Measurements from ENCODE around the gene SDK1.
A peak's percentile ranks its signal among the peaks of the same experiment; 100 is the strongest.

Gene SDK1

GRCh38 chr7:3300651-3301448, at the start of gene SDK1:
SDK1 (plus strand) TSS chr7:3301252; CDS start chr7:3301587, 335 bp downstream.
- Histone ChIP-seq H3K9ac (ENCODE audit: low read length) (peak within 1 kb of the TSS; percentile 65), H3K9me3 (ENCODE audit: control insufficient read depth, low read length) (no peaks in the 10 kb centered on the region), H3K36me3 (ENCODE audit: control insufficient read depth, insufficient read depth, low read length) (no peaks in the 10 kb centered on the region), H3K4me3 (ENCODE audit: low read length) (peak within 1 kb of the TSS; percentile 46), H3K4me1 (ENCODE audit: control insufficient read depth, insufficient read depth, low read length) (peaks cover 6% of the 10 kb centered on the region), H3K27me3 (ENCODE audit: control insufficient read depth, insufficient read depth, low read length) (peaks cover 15% of the 10 kb centered on the region)

- no peaks in the 10 kb centered on the region for H3K9me3 ChIP-seq (ENCODE audit: control insufficient read depth, low read length)
- no peak overlapping the region for H3K4me3 ChIP-seq (ENCODE audit: low read length)
- H3K27me3 ChIP-seq (ENCODE audit: control insufficient read depth, insufficient read depth, low read length): no peaks in the 10 kb centered on the region
- H3K36me3 ChIP-seq (ENCODE audit: control insufficient read depth, insufficient read depth, low read length): no peaks in the 10 kb centered on the region
- no peaks in the 10 kb centered on the region for H3K4me1 ChIP-seq (ENCODE audit: control insufficient read depth, insufficient read depth, low read length)
- no peak overlapping the region for H3K9ac ChIP-seq (ENCODE audit: low read length)
These were observed 46.3 kb upstream of the SDK1 start for GRCh38 chr7:3254718-3255117.

GRCh38 chr7:3259711-3260400, 41.2 kb upstream of the SDK1 start:
- Histone ChIP-seq H3K9ac (ENCODE audit: low read length) (peak overlapping the region; percentile 23), H3K36me3 (ENCODE audit: control insufficient read depth, insufficient read depth, low read length) (no peaks in the 10 kb centered on the region), H3K4me1 (ENCODE audit: control insufficient read depth, insufficient read depth, low read length) (no peaks in the 10 kb centered on the region), H3K9me3 (ENCODE audit: control insufficient read depth, low read length) (no peaks in the 10 kb centered on the region), H3K4me3 (ENCODE audit: low read length) (no peak overlapping the region), H3K27me3 (ENCODE audit: control insufficient read depth, insufficient read depth, low read length) (peaks cover 3% of the 10 kb centered on the region)

- H3K9ac ChIP-seq (ENCODE audit: low read length): peak overlapping the region; percentile 23
These were observed 40.7 kb upstream of the SDK1 start for GRCh38 chr7:3260401-3260715.

GRCh38 chr7:3264693-3265339, 36.2 kb upstream of the SDK1 start:
- Histone ChIP-seq H3K4me3 (ENCODE audit: low read length) (no peak overlapping the region), H3K36me3 (ENCODE audit: control insufficient read depth, insufficient read depth, low read length) (no peaks in the 10 kb centered on the region), H3K4me1 (ENCODE audit: control insufficient read depth, insufficient read depth, low read length) (no peaks in the 10 kb centered on the region), H3K9ac (ENCODE audit: low read length) (no peak overlapping the region), H3K27me3 (ENCODE audit: control insufficient read depth, insufficient read depth, low read length) (peaks cover 3% of the 10 kb centered on the region), H3K9me3 (ENCODE audit: control insufficient read depth, low read length) (no peaks in the 10 kb centered on the region)

More at GRCh38 chr7:3260401-3260715, 40.7 kb upstream of the SDK1 start:
- Histone ChIP-seq H3K9me3 (ENCODE audit: control insufficient read depth, low read length) (no peaks in the 10 kb centered on the region), H3K36me3 (ENCODE audit: control insufficient read depth, insufficient read depth, low read length) (no peaks in the 10 kb centered on the region), H3K4me1 (ENCODE audit: control insufficient read depth, insufficient read depth, low read length) (no peaks in the 10 kb centered on the region), H3K27me3 (ENCODE audit: control insufficient read depth, insufficient read depth, low read length) (peaks cover 3% of the 10 kb centered on the region), H3K4me3 (ENCODE audit: low read length) (no peak overlapping the region)

- Histone ChIP-seq H3K27me3 (ENCODE audit: control insufficient read depth, insufficient read depth, low read length) (peaks cover 3% of the 10 kb centered on the region), H3K4me1 (ENCODE audit: control insufficient read depth, insufficient read depth, low read length) (no peaks in the 10 kb centered on the region), H3K9ac (ENCODE audit: low read length) (no peak overlapping the region), H3K4me3 (ENCODE audit: low read length) (no peak overlapping the region), H3K9me3 (ENCODE audit: control insufficient read depth, low read length) (no peaks in the 10 kb centered on the region), H3K36me3 (ENCODE audit: control insufficient read depth, insufficient read depth, low read length) (no peaks in the 10 kb centered on the region)
These were observed 35.7 kb upstream of the SDK1 start for GRCh38 chr7:3265388-3265787.

- Histone ChIP-seq H3K4me1 (ENCODE audit: control insufficient read depth, insufficient read depth, low read length) (no peaks in the 10 kb centered on the region), H3K36me3 (ENCODE audit: control insufficient read depth, insufficient read depth, low read length) (no peaks in the 10 kb centered on the region), H3K27me3 (ENCODE audit: control insufficient read depth, insufficient read depth, low read length) (peaks cover 3% of the 10 kb centered on the region), H3K9me3 (ENCODE audit: control insufficient read depth, low read length) (no peaks in the 10 kb centered on the region), H3K4me3 (ENCODE audit: low read length) (no peak overlapping the region), H3K9ac (ENCODE audit: low read length) (no peak overlapping the region)
These were observed 34.8 kb upstream of the SDK1 start for GRCh38 chr7:3266240-3266639.

- no peaks in the 10 kb centered on the region for H3K9me3 ChIP-seq (ENCODE audit: control insufficient read depth, low read length)
- no peaks in the 10 kb centered on the region for H3K27me3 ChIP-seq (ENCODE audit: control insufficient read depth, insufficient read depth, low read length)
- no peak overlapping the region for H3K4me3 ChIP-seq (ENCODE audit: low read length)
- H3K4me1 ChIP-seq (ENCODE audit: control insufficient read depth, insufficient read depth, low read length): no peaks in the 10 kb centered on the region
- H3K9ac ChIP-seq (ENCODE audit: low read length): no peak overlapping the region
- no peaks in the 10 kb centered on the region for H3K36me3 ChIP-seq (ENCODE audit: control insufficient read depth, insufficient read depth, low read length)
These were observed 32.9 kb upstream of the SDK1 start for GRCh38 chr7:3267966-3268690.

GRCh38 chr7:3270362-3270761, 30.7 kb upstream of the SDK1 start:
- H3K4me1 ChIP-seq (ENCODE audit: control insufficient read depth, insufficient read depth, low read length): no peaks in the 10 kb centered on the region
- no peak overlapping the region for H3K9ac ChIP-seq (ENCODE audit: low read length)
- no peaks in the 10 kb centered on the region for H3K9me3 ChIP-seq (ENCODE audit: control insufficient read depth, low read length)
- no peak overlapping the region for H3K4me3 ChIP-seq (ENCODE audit: low read length)
- no peaks in the 10 kb centered on the region for H3K27me3 ChIP-seq (ENCODE audit: control insufficient read depth, insufficient read depth, low read length)
- H3K36me3 ChIP-seq (ENCODE audit: control insufficient read depth, insufficient read depth, low read length): no peaks in the 10 kb centered on the region

GRCh38 chr7:3271298-3271697, 29.8 kb upstream of the SDK1 start:
- no peak overlapping the region for H3K9ac ChIP-seq (ENCODE audit: low read length)
- no peak overlapping the region for H3K4me3 ChIP-seq (ENCODE audit: low read length)
- no peaks in the 10 kb centered on the region for H3K4me1 ChIP-seq (ENCODE audit: control insufficient read depth, insufficient read depth, low read length)
- no peaks in the 10 kb centered on the region for H3K27me3 ChIP-seq (ENCODE audit: control insufficient read depth, insufficient read depth, low read length)
- H3K9me3 ChIP-seq (ENCODE audit: control insufficient read depth, low read length): no peaks in the 10 kb centered on the region
- H3K36me3 ChIP-seq (ENCODE audit: control insufficient read depth, insufficient read depth, low read length): no peaks in the 10 kb centered on the region

GRCh38 chr7:3272691-3273141, 28.3 kb upstream of the SDK1 start:
- Histone ChIP-seq H3K4me1 (ENCODE audit: control insufficient read depth, insufficient read depth, low read length) (no peaks in the 10 kb centered on the region), H3K27me3 (ENCODE audit: control insufficient read depth, insufficient read depth, low read length) (no peaks in the 10 kb centered on the region), H3K36me3 (ENCODE audit: control insufficient read depth, insufficient read depth, low read length) (no peaks in the 10 kb centered on the region), H3K4me3 (ENCODE audit: low read length) (no peak overlapping the region), H3K9ac (ENCODE audit: low read length) (no peak overlapping the region), H3K9me3 (ENCODE audit: control insufficient read depth, low read length) (no peaks in the 10 kb centered on the region)

Data from mucosa of stomach (tissue), 1 donor.